NCI-H446 (cell line): ENCODE results near the gene CHST9.
"Not testable (repeated sequence)": the region's sequence is repeated elsewhere in the genome, so short reads cannot be mapped to it uniquely, and the experiment has no call there.

Experiments used
- DNase-seq, 2 experiments: peaks; one replicate each; lab custom pipeline; 2025; lab: John Stamatoyannopoulos, UW

The CHST9 gene

GRCh38 chr18:27171993-27172392, 13.1 kb downstream of the CHST9 start:
- DNase-seq = no peak

- DNase-seq = no peak
These were observed 19.7 kb downstream of the CHST9 start for GRCh38 chr18:27165412-27165811.

DNA sequence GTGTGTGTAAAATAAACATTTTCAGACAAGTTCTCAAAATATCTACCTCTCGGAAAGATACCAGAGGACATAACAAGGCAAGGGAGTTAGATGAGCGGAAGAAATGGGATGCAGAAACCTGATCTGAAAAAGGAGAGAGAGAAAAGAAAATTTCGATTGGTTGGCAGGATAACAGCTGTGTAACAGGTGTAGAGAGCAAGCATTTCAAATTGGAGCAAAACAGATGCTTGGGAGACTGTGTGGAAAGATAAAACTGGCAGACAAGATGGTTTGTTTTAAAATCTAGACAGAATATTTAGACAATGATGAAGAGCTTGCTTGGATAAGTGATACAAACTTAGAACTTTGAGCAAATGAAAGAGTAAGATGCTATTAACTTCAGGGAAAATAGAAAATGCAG, 20.2 kb downstream of the CHST9 start:
- DNase-seq = no peak

DNA sequence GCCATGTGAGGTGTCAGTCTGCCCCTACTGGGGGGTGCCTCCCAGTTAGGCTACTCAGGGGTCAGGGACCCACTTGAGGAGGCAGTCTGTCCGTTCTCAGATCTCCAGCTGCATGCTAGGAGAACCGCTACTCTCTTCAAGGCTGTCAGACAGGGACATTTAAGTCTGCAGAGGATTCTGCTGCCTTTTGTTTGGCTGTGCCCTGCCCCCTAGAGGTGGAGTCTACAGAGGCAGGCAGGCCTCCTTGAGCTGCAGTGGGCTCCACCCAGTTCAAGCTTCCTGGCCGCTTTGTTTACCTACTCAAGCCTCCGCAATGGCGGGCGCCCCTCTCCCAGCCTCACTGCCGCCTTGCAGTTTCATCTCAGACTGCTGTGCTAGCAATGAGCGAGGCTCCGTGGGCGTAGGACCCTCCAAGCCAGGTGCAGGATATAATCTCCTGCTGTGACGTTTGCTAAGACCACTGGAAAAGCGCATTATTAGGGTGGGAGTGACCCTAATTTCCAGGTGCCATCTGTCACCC, 21.9 kb downstream of the CHST9 start:
- DNase-seq = peak; percentile 0 to 30

DNA sequence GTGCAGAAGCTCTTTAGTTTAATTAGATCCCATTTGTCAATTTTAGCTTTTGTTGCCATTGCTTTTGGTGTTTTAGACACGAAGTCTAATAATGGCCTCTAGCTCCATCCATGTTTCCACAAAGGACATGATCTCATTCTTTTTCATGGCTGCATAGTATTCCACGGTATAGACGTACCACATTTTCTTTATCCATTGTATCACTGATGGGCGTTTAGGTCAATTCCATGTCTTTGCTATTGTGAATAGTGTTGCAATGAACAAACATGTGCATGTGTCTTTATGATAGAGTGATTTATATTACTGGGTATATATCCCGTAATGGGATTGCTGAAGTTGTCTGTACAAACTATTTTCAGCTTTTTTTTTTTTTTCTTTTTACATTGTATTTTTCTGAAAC, 35.9 kb downstream of the CHST9 start:
- DNase-seq = not testable (repeated sequence)

- DNase-seq = no peak
These were observed 40.4 kb downstream of the CHST9 start for GRCh38 chr18:27144672-27145071.

DNA sequence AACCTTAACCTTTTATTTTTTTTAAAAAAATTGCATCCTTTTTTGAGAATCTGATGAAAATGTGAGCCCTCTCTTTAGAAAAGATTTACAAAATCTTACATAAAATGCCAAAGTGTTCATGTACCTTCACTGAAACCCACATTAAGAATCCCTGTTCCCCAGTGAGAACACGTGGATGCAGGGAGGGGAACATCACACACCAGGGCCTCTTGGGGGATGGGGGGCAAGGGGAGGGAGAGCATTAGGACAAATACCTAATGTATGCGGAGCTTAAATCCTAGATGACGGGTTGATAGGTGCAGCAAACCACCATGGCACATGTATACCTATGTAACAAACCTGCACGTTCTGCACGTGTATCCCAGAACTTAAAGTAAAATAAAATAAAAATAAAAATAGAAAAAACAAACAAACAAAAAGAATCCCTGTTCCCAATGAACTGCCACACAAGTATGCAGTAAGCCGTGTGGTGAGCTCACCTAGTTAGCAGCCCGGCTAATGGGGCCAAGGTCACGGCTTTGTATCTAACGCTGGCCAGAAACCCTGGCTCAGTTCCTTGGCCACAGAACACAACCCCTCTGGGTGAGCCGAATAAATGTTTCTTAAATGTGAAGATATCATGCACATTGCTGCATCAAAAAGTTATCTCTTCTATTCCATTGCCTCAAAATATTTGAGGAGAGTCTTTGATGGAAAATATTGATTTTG, 41.4 kb downstream of the CHST9 start:
- DNase-seq = no peak

DNA sequence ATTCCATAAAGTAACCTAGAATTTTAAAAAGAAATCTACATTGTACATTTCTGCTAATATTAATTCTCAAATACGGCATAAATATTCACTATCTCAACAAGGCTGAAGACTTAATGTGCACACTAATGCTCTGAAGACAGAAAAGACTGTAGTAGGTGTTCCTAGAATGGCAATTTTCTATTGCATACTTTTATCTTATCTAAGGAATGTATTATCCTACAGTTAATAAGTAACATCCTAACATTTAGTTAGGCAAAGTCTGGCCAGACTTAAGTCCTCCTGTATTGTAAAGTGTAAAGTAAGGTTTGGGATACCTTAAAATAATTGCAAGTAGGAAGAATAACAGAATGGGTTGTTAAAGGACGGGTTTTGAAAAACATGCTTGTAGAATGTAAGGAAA, 42.2 kb downstream of the CHST9 start:
- no peak for DNase-seq

- no peak for DNase-seq
These were observed 43.2 kb downstream of the CHST9 start for GRCh38 chr18:27141876-27142275.

DNA sequence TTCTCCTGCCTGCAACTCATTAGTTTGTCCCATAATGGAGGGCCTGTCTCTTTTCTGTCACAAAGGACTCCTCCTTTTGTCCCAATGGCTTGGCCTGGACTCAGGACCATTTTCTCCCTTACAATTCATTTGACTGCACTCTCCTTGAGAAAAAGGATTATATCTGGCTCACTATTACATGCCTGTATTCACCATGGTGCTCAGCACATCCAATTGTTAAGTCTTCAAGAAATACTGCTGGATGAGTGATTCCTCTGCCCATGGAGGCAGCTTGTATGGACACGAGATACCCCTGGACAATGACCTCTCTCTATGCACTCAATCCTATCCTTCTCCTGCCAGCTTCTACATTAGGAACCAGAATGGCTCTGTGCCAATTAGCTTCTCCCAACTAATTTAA, 47.0 kb downstream of the CHST9 start:
- no peak for DNase-seq

GRCh38 chr18:27136208-27136535, 48.9 kb downstream of the CHST9 start:
- no peak for DNase-seq

DNA sequence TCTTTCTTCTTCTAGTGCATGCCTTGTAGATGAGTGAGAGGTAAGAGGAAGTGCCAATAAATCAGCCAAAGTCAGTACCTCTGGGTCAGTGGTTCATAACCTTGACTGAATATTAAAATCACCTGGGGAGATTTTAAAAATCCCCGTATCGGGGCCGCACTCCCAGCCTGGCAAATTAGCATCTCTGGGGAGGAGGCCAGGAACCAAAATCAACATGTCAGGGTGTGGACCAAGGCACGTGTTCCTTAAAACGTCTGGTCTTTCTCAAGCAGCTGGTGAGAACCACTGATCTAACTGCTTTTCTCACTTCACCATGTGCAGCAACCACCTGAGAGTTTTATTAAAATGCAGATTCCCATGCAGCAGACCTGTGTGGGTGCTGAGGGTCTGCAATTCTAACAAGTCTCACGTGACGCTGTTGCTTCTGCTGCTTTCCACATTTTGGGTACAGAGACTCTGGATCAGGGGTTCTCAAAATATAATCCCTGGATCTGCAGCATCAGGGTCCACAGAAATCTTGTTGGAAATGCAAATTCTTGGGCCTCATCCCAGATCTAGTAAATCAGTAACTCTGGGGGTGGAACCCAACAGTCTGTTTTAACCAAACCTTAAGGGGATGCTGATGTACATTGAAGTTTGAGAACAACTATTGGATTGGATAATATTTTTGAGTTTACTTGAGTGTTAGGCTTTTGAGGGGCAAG, 49.5 kb downstream of the CHST9 start:
- no peak for DNase-seq

GRCh38 chr18:27130065-27130630, 55.0 kb downstream of the CHST9 start:
- no peak for DNase-seq

DNA sequence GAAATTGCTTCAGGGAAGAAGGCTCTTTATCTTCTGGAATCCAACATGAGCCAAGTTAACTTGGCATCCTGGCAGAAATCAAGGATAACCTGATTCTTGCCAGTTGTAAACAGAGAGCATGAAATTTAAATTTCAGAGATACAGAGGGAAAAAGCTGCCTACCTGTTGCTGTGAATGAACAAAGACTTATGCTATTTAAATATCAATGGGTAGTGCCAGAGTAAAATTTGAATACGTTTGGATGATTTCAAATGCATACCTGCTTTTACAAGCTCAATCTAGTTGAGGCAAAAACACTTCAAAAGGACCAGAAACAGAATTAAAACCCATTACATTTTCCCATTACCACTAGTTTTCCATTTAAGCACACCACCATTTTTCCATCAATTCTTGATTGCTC, 60.9 kb downstream of the CHST9 start:
- DNase-seq = no peak

DNA sequence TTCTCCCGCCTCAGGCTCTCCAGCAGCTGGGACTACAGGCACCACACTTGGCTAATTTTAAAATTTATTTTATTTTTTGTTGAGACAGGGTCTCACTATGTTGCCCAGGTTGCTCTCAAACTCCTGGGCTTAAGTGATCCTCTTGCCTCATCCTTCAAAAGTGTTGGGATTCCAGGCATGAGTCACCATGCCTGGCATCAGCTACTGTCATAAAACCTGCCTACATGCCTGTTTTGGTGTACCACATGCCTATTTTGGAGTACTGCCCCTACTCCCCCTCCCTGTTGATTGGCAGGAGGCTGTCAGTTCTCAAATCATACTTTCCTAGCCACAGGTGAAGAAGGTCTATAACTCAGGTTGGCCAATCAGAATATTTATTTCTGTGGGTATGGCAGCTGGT, 64.0 kb downstream of the CHST9 start:
- DNase-seq = no peak

DNA sequence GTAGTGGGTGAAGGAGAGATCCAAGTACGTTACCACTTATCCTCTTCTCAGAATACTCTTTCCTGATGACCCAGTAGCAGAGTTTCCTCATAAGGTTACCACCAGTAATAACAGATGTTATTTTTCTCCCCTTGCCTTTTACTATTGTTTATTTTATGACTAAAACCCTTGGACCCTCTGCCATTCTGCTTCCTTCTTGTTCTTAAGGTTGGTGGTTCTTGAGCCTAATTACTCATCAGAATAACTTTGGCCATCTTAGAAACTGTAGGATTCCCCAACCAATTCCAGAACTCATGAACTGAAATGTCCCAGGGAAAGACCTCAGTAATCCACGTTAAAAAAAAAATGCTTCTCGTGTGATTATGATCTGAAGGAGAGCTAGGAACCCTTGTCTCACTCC, 64.9 kb downstream of the CHST9 start:
- DNase-seq = no peak

DNA sequence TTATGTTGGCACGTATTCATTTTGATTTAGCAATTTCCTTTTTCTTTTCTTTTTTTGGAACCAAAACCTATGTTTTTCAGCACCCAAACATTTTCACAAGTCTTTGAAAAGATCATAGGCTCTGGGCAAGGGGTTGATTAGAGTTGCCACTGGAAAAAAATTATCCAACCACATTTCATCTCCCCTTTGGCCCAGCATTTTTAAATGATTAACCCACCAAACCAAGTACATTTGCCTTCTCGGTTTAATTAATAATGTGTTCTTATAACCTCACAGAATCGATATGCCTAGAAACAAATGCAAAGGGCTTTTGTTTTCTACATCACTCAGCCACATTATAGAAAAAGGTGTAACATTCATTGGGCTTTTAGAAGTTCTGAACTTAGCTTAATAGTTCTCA, 66.1 kb downstream of the CHST9 start:
- no peak for DNase-seq

DNA sequence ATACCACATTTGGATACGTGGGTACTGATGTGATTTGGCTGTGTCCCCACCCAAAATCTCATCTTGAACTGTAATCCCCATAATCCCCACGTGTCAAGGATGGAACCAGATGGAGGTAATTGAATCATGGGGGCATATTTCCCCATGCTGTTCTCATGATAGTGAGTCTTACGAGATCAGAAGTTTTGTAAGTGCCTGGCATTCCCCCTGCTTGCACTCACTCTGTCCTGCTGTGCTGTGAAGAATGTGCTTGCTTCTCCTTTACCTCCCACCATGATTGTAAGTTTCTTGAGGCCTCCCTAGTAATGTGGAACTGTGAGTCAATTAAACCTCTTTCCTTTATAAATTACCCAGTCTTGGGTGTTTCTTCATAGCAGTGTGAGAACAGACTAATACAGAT, 70.3 kb downstream of the CHST9 start:
- DNase-seq = no peak

DNA sequence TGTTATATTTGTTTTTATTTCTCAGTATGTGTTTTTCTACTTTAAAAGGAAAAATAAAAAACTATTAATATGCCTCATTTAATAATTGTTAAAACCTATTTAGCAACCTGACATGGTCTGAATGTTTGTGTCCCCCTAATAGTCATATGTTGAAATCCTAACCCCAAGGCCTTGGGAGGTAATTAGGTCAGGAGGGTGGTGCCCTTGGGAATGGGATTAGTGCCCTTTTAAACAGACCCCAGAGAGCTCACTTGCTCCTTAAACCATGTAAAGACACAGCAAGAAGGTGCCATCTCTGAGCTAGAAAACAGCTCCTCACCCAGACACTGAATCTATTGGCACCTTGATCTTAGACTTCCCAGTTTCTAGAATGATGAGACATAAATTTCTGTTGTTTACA, 71.8 kb downstream of the CHST9 start:
- no peak for DNase-seq

DNA sequence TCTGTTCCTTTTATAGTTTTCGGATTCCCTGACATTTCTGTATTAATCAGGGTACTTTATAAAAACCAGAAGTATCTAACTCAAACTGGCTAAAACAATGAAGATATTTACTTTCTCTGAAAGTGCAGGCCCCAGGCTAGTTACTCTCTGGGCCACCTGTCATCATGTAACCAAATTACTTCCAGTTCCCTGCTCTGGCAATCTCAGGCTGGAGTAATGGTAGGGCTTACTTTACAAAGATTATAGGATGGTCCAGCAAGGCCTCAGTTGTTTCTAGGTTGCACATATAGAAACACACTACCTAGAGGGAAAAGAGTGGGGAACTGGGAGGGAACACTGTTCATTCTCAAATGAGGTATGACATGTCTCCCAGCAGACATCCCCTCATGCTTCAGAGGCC, 74.8 kb downstream of the CHST9 start:
- no peak for DNase-seq

DNA sequence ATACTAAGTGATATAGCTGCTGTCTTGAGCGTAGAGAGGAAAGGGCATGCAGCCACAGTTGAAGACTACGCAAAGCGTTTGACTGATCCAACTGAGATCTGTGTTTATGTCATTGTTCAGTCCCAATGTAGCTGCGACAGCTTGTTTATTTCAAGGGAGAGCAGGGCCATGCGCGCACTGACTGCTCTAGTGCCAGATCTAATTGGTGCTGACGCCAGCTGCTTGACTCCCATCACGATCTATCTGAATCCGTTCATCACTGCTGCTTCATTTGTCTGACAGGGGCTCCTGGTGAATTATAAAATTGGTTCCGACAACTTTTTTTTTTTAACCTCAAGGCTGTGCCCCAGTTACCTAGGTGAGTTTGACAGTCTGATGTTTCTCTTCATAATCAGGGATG, 75.7 kb downstream of the CHST9 start:
- DNase-seq = no peak

- no peak for DNase-seq
These were observed 76.3 kb downstream of the CHST9 start for GRCh38 chr18:27108842-27109241.

- no peak for DNase-seq
These were observed 80.4 kb downstream of the CHST9 start for GRCh38 chr18:27104743-27105142.

DNA sequence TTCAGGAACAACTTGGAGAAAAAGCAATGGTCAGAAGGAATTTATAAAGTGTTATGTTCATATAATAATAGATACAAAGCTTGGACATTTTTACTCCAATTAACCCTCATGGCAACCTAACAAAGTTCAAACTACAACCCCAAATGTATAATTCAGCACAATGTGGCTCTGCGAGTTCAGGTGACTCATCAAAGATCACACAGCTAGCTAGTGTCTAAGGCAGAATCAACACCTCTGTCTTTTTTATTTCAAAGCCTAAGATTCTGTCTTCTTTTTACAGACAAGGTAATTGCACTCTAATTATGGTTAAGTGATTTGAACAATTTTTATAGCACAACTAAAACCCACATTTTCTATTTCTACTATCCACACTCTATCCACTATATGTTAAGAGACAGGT, 90.5 kb downstream of the CHST9 start:
- DNase-seq = no peak
